Immature natural killer cell (primary cell): ENCODE measurements around the gene MCTP1. TPM values are rescaled to one million over a fixed set of nuclear protein-coding genes. Genes with fewer than 3 reads are reported as not detected.

Experiments used
- DNase-seq, 3 donors: peaks; one replicate each; pipeline ENCODE4 v3.0.0; 2022; ENCODE audit warnings: mixed read lengths in 1 of 3
- H3K27ac Mint-ChIP-seq, 6 donors: one replicate each; pipeline ENCODE4 v1.8.0; 2020; ENCODE audit warnings: mixed read lengths in 6 of 6, mild to moderate bottlenecking in 5 of 6, inconsistent platforms in 4 of 6, moderate library complexity in 3 of 6
- H3K27me3 Mint-ChIP-seq, 3 donors: one replicate each; pipeline ENCODE4 v1.8.0; 2020 to 2021; ENCODE audit warnings: low read depth in 3 of 3, mild to moderate bottlenecking in 3 of 3, mixed read lengths in 3 of 3, moderate library complexity in 3 of 3, inconsistent platforms in 1 of 3
- H3K36me3 Mint-ChIP-seq, 3 donors: one replicate each; pipeline ENCODE4 v1.8.0; 2020; ENCODE audit warnings: mixed read lengths in 3 of 3, inconsistent platforms in 2 of 3, mild to moderate bottlenecking in 2 of 3
- H3K4me1 Mint-ChIP-seq, 2 donors: one replicate each; pipeline ENCODE4 v1.8.0; 2020; ENCODE audit warnings: inconsistent platforms in 2 of 2, mild to moderate bottlenecking in 2 of 2, mixed read lengths in 2 of 2, moderate library complexity in 1 of 2
- H3K4me3 Mint-ChIP-seq, 5 donors: one replicate each; pipeline ENCODE4 v1.8.0; 2020; ENCODE audit warnings: mild to moderate bottlenecking in 5 of 5, mixed read lengths in 5 of 5, inconsistent platforms in 3 of 5, moderate library complexity in 3 of 5
- H3K9me3 Mint-ChIP-seq, 6 donors: one replicate each; pipeline ENCODE4 v1.8.0; 2020; ENCODE audit warnings: mild to moderate bottlenecking in 6 of 6, mixed read lengths in 6 of 6, inconsistent platforms in 4 of 6, moderate library complexity in 3 of 6
- polyA plus RNA-seq, 3 donors: library from polyadenylated mRNA; unstranded; fragments of 300-500 nt; fragmentation: Illumina TruSeq; gene quantifications; one replicate each; pipeline ENCODE4 v1.2.3, GENCODE V29; 2021

The MCTP1 gene
- polyA plus RNA-seq, 3 donors from 2014 or later, result 1.4 to 2.1 (median 1.5) TPM

- peaks cover 0 to 8% of the 10 kb centered on the region in 2 donors for H3K4me1 Mint-ChIP-seq
- peaks cover 4 to 17% (median 12%) of the 10 kb centered on the region in 3 donors for H3K36me3 Mint-ChIP-seq
- peak overlapping the region in 1 of 6 donors; percentile 12 for H3K27ac Mint-ChIP-seq
- H3K27me3 Mint-ChIP-seq, result no peaks in the 10 kb centered on the region
- no peak for DNase-seq
- no peaks in the 10 kb centered on the region for H3K9me3 Mint-ChIP-seq
- H3K4me3 Mint-ChIP-seq, result no peak overlapping the region
These were observed 608.8 kb downstream of the MCTP1 start for GRCh38 chr5:94675965-94676618.

GRCh38 chr5:94674490-94675382 is 610.2 kb downstream of the MCTP1 start:
- Mint-ChIP-seq H3K4me3 (no peak overlapping the region), H3K27me3 (no peaks in the 10 kb centered on the region), H3K27ac (no peak overlapping the region), H3K36me3 (peaks cover 4 to 20% (median 12%) of the 10 kb centered on the region in 3 donors), H3K9me3 (no peaks in the 10 kb centered on the region), H3K4me1 (peaks cover 0 to 8% of the 10 kb centered on the region in 2 donors)
- DNase-seq, result no peak

- Mint-ChIP-seq H3K27me3 (no peaks in the 10 kb centered on the region), H3K27ac (no peak overlapping the region), H3K36me3 (peaks cover 8 to 23% (median 14%) of the 10 kb centered on the region in 3 donors), H3K4me3 (no peak overlapping the region), H3K4me1 (peaks cover 0 to 8% of the 10 kb centered on the region in 2 donors), H3K9me3 (no peaks in the 10 kb centered on the region)
- DNase-seq, result no peak
These were observed 612.1 kb downstream of the MCTP1 start for GRCh38 chr5:94672746-94673145.

GRCh38 chr5:94670726-94671125 is 614.2 kb downstream of the MCTP1 start:
- Mint-ChIP-seq H3K4me1 (no peaks in the 10 kb centered on the region), H3K36me3 (peaks cover 11 to 31% (median 28%) of the 10 kb centered on the region in 3 donors), H3K27me3 (no peaks in the 10 kb centered on the region), H3K27ac (no peak overlapping the region), H3K9me3 (no peaks in the 10 kb centered on the region), H3K4me3 (no peak overlapping the region)
- DNase-seq, result no peak

GRCh38 chr5:94667937-94668336 is 617.0 kb downstream of the MCTP1 start:
- Mint-ChIP-seq H3K27me3 (no peaks in the 10 kb centered on the region), H3K4me1 (no peaks in the 10 kb centered on the region), H3K27ac (no peak overlapping the region), H3K36me3 (peaks cover 8 to 30% (median 28%) of the 10 kb centered on the region in 3 donors), H3K9me3 (no peaks in the 10 kb centered on the region), H3K4me3 (no peak overlapping the region)
- no peak for DNase-seq

GRCh38 chr5:94661086-94661485 is 623.8 kb downstream of the MCTP1 start:
- no peaks in the 10 kb centered on the region for H3K27me3 Mint-ChIP-seq
- no peak overlapping the region for H3K4me3 Mint-ChIP-seq
- H3K36me3 Mint-ChIP-seq, result peaks cover 41 to 50% (median 48%) of the 10 kb centered on the region in 3 donors
- H3K27ac Mint-ChIP-seq, result no peak overlapping the region
- peaks cover 21 to 26% (median 23%) of the 10 kb centered on the region in 6 donors for H3K9me3 Mint-ChIP-seq
- peaks cover 0 to 1% of the 10 kb centered on the region in 2 donors for H3K4me1 Mint-ChIP-seq
- no peak for DNase-seq

GRCh38 chr5:94660506-94660905 is 624.4 kb downstream of the MCTP1 start:
- Mint-ChIP-seq H3K9me3 (peaks cover 21 to 29% (median 26%) of the 10 kb centered on the region in 6 donors), H3K27me3 (no peaks in the 10 kb centered on the region), H3K36me3 (peaks cover 43 to 56% (median 50%) of the 10 kb centered on the region in 3 donors), H3K4me3 (no peak overlapping the region), H3K4me1 (peaks cover 0 to 1% of the 10 kb centered on the region in 2 donors), H3K27ac (no peak overlapping the region)
- DNase-seq, result no peak

GRCh38 chr5:94658272-94658671 is 626.6 kb downstream of the MCTP1 start:
- Mint-ChIP-seq H3K27ac (no peak overlapping the region), H3K4me1 (peaks cover 1 to 6% of the 10 kb centered on the region in 2 donors), H3K4me3 (no peak overlapping the region), H3K27me3 (no peaks in the 10 kb centered on the region), H3K36me3 (peaks cover 56 to 68% (median 68%) of the 10 kb centered on the region in 3 donors), H3K9me3 (peaks cover 21 to 36% (median 26%) of the 10 kb centered on the region in 6 donors)
- DNase-seq, result no peak

Other genes with a start within 250 kb of the MCTP1 start
- under 1 TPM in 1 of 3 donors, not detected in 2; 0.55 TPM for gene FAM81B, start 106.3 kb upstream of the MCTP1 start, polyA plus RNA-seq